B cell (primary cell): ENCODE data around the gene ECHDC1. TPM values are rescaled to one million over a fixed set of nuclear protein-coding genes. Genes with fewer than 3 reads are reported as not detected.

Experiments used
- ATAC-seq: fragments of 200-7000 bp; cut with Tn5 transposase; one replicate; pipeline ENCODE4 v1.10.0; 2021; ENCODE audit warnings: low read depth, mild to moderate bottlenecking, moderate number of reproducible peaks, moderate library complexity
- CTCF ChIA-PET: fragments of 350-600 bp; sonication (Branson Sonifier 250); formaldehyde crosslinking; loops from one replicate; lab custom pipeline; 2021; ENCODE audit warnings: antibody characterized with exemption, inconsistent platforms; lab: Charles Lee
- POLR2A ChIA-PET: fragments of 350-600 bp; sonication (Branson Sonifier 250); formaldehyde crosslinking; loops from one replicate; lab custom pipeline; 2021; ENCODE audit warnings: antibody characterized with exemption; lab: Charles Lee
- DNase-seq: peaks from one replicate; pipeline ENCODE4 v3.0.0; 2013
- H2AFZ ChIP-seq: 2 replicates; pipeline ENCODE4 v1.6.1; 2012; ENCODE audit warnings: mild to moderate bottlenecking, low read depth, low read length; ENCODE audit not compliant: insufficient read depth, poor library complexity, severe bottlenecking
- H3K27ac ChIP-seq, 2 donors: 1 replicate in 1 of 2; 2 replicates in 1 of 2; pipeline ENCODE4 v1.5.1; 2012 to 2013; ENCODE audit warnings: low read length in 2 of 2, mild to moderate bottlenecking in 2 of 2, moderate library complexity in 1 of 2
- H3K27me3 ChIP-seq, 4 experiments: fragments of 200-600 bp in 1 of 4; sonication (generic) in 1 of 4; replicated peaks in 1 of 4; 1 replicate in 2 of 4; 2 replicates in 2 of 4; pipeline versions ENCODE4 v1.6.1 to v1.7.0; 2013 to 2016; ENCODE audit warnings: low read length in 3 of 4, mild to moderate bottlenecking in 2 of 4, mixed read lengths in 1 of 4, moderate library complexity in 1 of 4; ENCODE audit not compliant: insufficient read depth in 4 of 4, control insufficient read depth in 3 of 4; ENCODE audit errors: control extremely low read depth in 1 of 4
- H3K36me3 ChIP-seq, 2 experiments: replicated peaks in 1 of 2; 1 replicate in 1 of 2; 2 replicates in 1 of 2; pipeline versions ENCODE4 v1.6.1 to v1.7.1; 2013; ENCODE audit warnings: low read length in 1 of 2; ENCODE audit not compliant: insufficient read depth in 2 of 2, control insufficient read depth in 1 of 2; ENCODE audit errors: control extremely low read depth in 1 of 2, extremely low read depth in 1 of 2
- H3K4me1 ChIP-seq, 2 donors: fragments of 200-600 bp in 1 of 2; sonication (generic) in 1 of 2; 1 replicate in 1 of 2; 2 replicates in 1 of 2; pipeline versions ENCODE4 v1.5.1 to v1.6.1; 2013 to 2017; ENCODE audit warnings: low read length in 2 of 2; ENCODE audit not compliant: control insufficient read depth in 2 of 2, insufficient read depth in 2 of 2
- H3K4me2 ChIP-seq: replicated peaks from 2 replicates; pipeline ENCODE3; 2012; ENCODE audit warnings: mild to moderate bottlenecking, low read depth, low read length; ENCODE audit not compliant: poor library complexity, severe bottlenecking
- H3K4me3 ChIP-seq, 5 experiments: fragments of 200-600 bp in 1 of 5; sonication (generic) in 1 of 5; 1 replicate in 3 of 5; 2 replicates in 2 of 5; pipeline versions ENCODE4 v1.5.1 to v1.7.0; 2011 to 2016; ENCODE audit warnings: low read length in 4 of 5, mild to moderate bottlenecking in 4 of 5, low read depth in 2 of 5, control low read depth in 1 of 5, moderate library complexity in 1 of 5; ENCODE audit not compliant: insufficient read depth in 1 of 5; ENCODE audit errors: control extremely low read depth in 1 of 5, extremely low read depth in 1 of 5
- H3K79me2 ChIP-seq: fragments of 200-600 bp; sonication (generic); one replicate; pipeline ENCODE4 v1.6.0; 2016; ENCODE audit warnings: low read length; ENCODE audit not compliant: control insufficient read depth, insufficient read depth
- H3K9ac ChIP-seq: fragments of 200-600 bp; sonication (generic); 2 replicates; pipeline ENCODE4 v1.6.1; 2017; ENCODE audit warnings: mild to moderate bottlenecking, low read length, moderate library complexity
- H3K9me3 ChIP-seq, 3 donors: one replicate each; pipeline versions ENCODE4 v1.6.1 to v1.7.1; 2013; ENCODE audit warnings: low read length in 2 of 3; ENCODE audit not compliant: control insufficient read depth in 2 of 3, insufficient read depth in 1 of 3; ENCODE audit errors: control extremely low read depth in 1 of 3
- H4K20me1 ChIP-seq: 2 replicates; pipeline ENCODE4 v1.6.0; 2012; ENCODE audit warnings: mild to moderate bottlenecking, low read length; ENCODE audit not compliant: insufficient read depth, control insufficient read depth, poor library complexity, severe bottlenecking
- H3K27ac Mint-ChIP-seq: one replicate; pipeline ENCODE4 v1.8.0; 2021; ENCODE audit warnings: mixed read lengths
- H3K27me3 Mint-ChIP-seq: one replicate; pipeline ENCODE4 v1.8.0; 2021; ENCODE audit warnings: mixed read lengths
- H3K4me1 Mint-ChIP-seq: one replicate; pipeline ENCODE4 v1.8.0; 2021; ENCODE audit warnings: mixed read lengths
- H3K4me3 Mint-ChIP-seq: one replicate; pipeline ENCODE4 v1.8.0; 2021; ENCODE audit warnings: mixed read lengths
- H3K9me3 Mint-ChIP-seq: one replicate; pipeline ENCODE4 v1.8.0; 2022; ENCODE audit warnings: mixed read lengths; ENCODE audit not compliant: insufficient read depth
- CTCF ChIP-seq: fragments of 200-600 bp; IDR thresholded peaks from one replicate; pipeline ENCODE4 v1.8.0; 2022; ENCODE audit warnings: antibody characterized with exemption, mild to moderate bottlenecking
- EZH2 ChIP-seq: IDR thresholded peaks from 2 replicates; pipeline ENCODE4 v1.6.1; 2012; ENCODE audit warnings: borderline replicate concordance, low read depth, mild to moderate bottlenecking, moderate library complexity, low read length; ENCODE audit not compliant: insufficient read depth, poor library complexity, severe bottlenecking
- WGBS: methylation state at CpG from one replicate; pipeline ENCODE4 v1.1.5; 2013; ENCODE audit warnings: missing lambda C conversion rate; ENCODE audit not compliant: insufficient coverage; 5-methylcytosine and 5-hydroxymethylcytosine counted together
- intact Hi-C: fragments of 100-400 bp; cut with micrococcal nuclease; formaldehyde crosslinking; loops from one replicate; pipeline ENCODE4 v1.10.0; 2022
- polyA plus RNA-seq: library from polyadenylated mRNA; depleted of rRNA; stranded (reverse); fragments of >200 nt; gene quantifications from 2 replicates; pipeline ENCODE4 v1.2.3, GENCODE V29; 2012
- total RNA-seq, 2 donors: library from RNA; stranded (reverse); fragments of 120-200 nt in 1 of 2; gene quantifications; 1 replicate in 1 of 2; 2 replicates in 1 of 2; pipeline versions ENCODE4 v1.2.3 to v1.2.4, GENCODE V29; 2013 to 2022

The ECHDC1 gene
- total and polyA plus RNA-seq, 2 donors (not counting 1 experiment from before 2014, with no cell fraction given), result 26.9 to 60.0 TPM

- Histone ChIP-seq H3K27me3 (no peaks in the 10 kb centered on the region), H3K4me1 (peaks cover 6 to 9% of the 10 kb centered on the region in 2 donors), H3K36me3 (no peaks in the 10 kb centered on the region), H3K4me3 (no peak overlapping the region), H3K9me3 (no peaks in the 10 kb centered on the region), H2AFZ (no peak overlapping the region), H3K27ac (no peak overlapping the region), H3K4me2 (no peak overlapping the region), H3K79me2 (peaks cover 82% of the 10 kb centered on the region), H4K20me1 (peaks cover 40% of the 10 kb centered on the region), H3K9ac (no peak overlapping the region)
- Mint-ChIP-seq H3K4me1 (peaks cover 38% of the 10 kb centered on the region), H3K4me3 (no peak overlapping the region), H3K27ac (no peak overlapping the region), H3K9me3 (no peaks in the 10 kb centered on the region), H3K27me3 (no peaks in the 10 kb centered on the region)
- ChIA-PET CTCF (no interaction called here), POLR2A (no interaction called here)
- TF ChIP-seq EZH2 (no peak), CTCF (no peak)
- whole genome bisulfite sequencing, result 100% methylated on average over 1 of the region's 2 CpGs
- ATAC-seq, result no peak
- DNase-seq, result no peak
- intact Hi-C loops, result no loop called here
These were observed 69.9 kb downstream of the ECHDC1 start for GRCh38 chr6:127273499-127273898.

GRCh38 chr6:127272576-127272975 is 70.8 kb downstream of the ECHDC1 start:
- WGBS, result 100% methylated on average over 1 of the region's 3 CpGs
- TF ChIP-seq CTCF (no peak), EZH2 (no peak)
- ATAC-seq (no peak), DNase-seq (no peak)
- Histone ChIP-seq H3K4me3 (no peak overlapping the region), H3K9ac (no peak overlapping the region), H3K4me2 (no peak overlapping the region), H3K4me1 (peaks cover 15 to 17% of the 10 kb centered on the region in 2 donors), H2AFZ (no peak overlapping the region), H3K27me3 (no peaks in the 10 kb centered on the region), H3K27ac (no peak overlapping the region), H3K79me2 (peaks cover 92% of the 10 kb centered on the region), H3K36me3 (no peaks in the 10 kb centered on the region), H3K9me3 (no peaks in the 10 kb centered on the region), H4K20me1 (peaks cover 41% of the 10 kb centered on the region)
- H3K27ac Mint-ChIP-seq, result no peak overlapping the region
- ChIA-PET CTCF (interaction anchor here (0.7 kb wide), 1 partner anchor 1056 kb away, joined by 3 read pairs; no protein-coding TSS in a partner anchor), POLR2A (no interaction called here)
- no peaks in the 10 kb centered on the region for H3K9me3 Mint-ChIP-seq
- H3K4me1 Mint-ChIP-seq, result peaks cover 46% of the 10 kb centered on the region
- intact Hi-C loops, result no loop called here
- H3K4me3 Mint-ChIP-seq, result no peak overlapping the region
- H3K27me3 Mint-ChIP-seq, result no peaks in the 10 kb centered on the region
